ENCODE data around the gene TCEA2.

DNA sequence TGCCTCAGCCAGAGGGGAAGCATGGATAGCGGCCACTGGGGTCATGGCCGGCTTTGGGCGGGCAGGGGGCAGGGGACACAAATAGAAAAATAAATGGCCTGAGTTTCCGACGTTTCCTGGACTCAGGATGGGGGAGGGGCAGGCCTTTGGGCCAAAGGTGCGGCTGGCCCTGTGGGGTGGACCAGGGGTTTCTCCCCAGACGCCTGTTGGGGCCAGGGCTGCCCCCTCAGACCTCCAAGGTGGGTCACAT is 6.4 kb upstream of the TCEA2 start:
- TF ChIP-seq EZH2 (IDR thresholded peaks at IDR 0.05) (no peak), POLR2AphosphoS5 (IDR thresholded peaks at IDR 0.05; ENCODE audit: borderline replicate concordance, low read depth, low read length) (no peak), FOXP2 (optimal IDR thresholded peaks at IDR 0.05; ENCODE audit: control extremely low read depth, extremely low read length, insufficient read depth) (no peak)

All from SK-N-MC (cell line).